Loucy (cell line): ENCODE measurements around the gene MAP4K2.

Experiments
- CTCF ChIP-seq: fragments of 200-600 bp; sonication (generic); conservative IDR thresholded peaks from 2 replicates; pipeline ENCODE4 v1.5.1; 2014; ENCODE audit warnings: mild to moderate bottlenecking, antibody characterized with exemption, low read length
- EZH2phosphoT487 ChIP-seq: fragments of 200-600 bp; IDR thresholded peaks from 2 replicates; pipeline ENCODE4 v1.6.1; 2018; ENCODE audit warnings: antibody characterized with exemption, mild to moderate bottlenecking, moderate library complexity, borderline replicate concordance

GRCh38 chr11:64736654-64737053 lies 66.4 kb downstream of the MAP4K2 start:
- no peak for TF ChIP-seq CTCF
- no peak for TF ChIP-seq EZH2phosphoT487
